C4-2B (cell line): ENCODE data around the gene ABRAXAS1.

Experiments used
- CTCF ChIP-seq: fragments of 450-650 bp; conservative IDR thresholded peaks from 2 replicates; pipeline ENCODE4 v1.5.1; 2017; ENCODE audit warnings: mild to moderate bottlenecking
- ZFX ChIP-seq: fragments of 450-650 bp; IDR thresholded peaks from 2 replicates; pipeline ENCODE4 v1.6.1; 2017

GRCh38 chr4:83473966-83474365 is 10.9 kb downstream of the ABRAXAS1 start:
- TF ChIP-seq CTCF: no peak
- no peak for TF ChIP-seq ZFX
